Measurements from ENCODE around the gene TRIM28.
"Not testable (repeated sequence)": the region's sequence is repeated elsewhere in the genome, so short reads cannot be mapped to it uniquely, and the experiment has no call there.

Gene TRIM28

DNA sequence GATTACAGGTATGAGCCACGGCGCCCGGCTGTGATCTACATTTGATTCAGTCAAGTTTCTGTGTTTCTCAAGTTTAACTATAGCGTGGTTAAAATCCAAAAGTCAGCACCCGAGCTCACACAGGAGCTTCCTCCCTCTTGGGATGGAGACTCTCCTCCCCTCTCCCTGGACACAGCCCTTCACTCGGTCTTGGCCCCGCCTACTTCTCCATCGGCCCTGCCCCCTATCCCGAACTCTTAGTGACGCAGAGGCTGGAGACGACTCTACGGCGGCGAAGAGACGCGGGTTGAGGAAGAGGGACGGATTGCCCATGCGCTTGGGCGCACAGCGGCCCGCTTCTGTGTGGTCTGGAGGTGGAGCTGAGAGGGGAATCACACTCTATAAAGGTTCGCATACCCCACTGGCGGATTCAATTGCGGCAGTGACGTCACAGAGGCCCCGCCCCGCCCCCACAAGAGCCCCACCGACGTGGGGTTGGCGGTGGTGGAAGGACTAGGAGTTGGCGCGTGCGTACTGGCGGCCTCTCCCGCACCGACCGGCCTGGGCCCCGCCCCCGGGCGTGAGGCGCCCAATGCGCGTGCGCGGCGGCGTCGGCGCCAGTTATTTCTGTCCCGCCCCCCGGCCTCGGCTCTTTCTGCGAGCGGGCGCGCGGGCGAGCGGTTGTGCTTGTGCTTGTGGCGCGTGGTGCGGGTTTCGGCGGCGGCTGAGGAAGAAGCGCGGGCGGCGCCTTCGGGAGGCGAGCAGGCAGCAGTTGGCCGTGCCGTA, at the start of gene TRIM28:
TSS of gene TRIM28 (plus strand) at position 239 of the 765 bp plus-strand sequence. CDS start 694 bp downstream, outside the sequence.
- DNase-seq, result no peak

DNA sequence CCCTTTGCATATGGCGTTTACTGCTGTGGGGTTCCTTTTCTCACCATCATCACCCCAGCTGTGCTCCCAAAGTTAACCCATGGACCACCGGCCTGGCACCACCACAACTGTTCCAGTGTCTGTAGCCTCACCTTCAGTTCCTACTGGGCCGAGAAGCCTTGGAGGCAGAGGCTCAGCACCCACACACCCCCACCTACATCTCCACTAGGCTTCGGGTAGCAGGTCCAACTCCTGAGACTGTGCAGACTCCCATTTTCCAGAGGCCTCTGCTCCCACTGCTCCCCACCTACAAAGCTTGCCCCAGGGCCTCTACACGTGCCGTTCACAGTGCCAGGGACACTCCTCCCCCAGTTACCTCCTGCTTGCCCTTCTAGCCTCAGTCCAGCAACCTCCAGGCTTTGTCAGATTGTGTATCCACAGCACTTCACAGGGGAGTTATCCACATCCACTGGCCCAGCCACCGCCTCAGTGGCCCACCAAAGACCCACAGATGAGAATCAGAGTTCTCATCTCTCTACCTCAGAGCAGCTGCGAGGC, 46.2 kb upstream of the TRIM28 start:
- DNase-seq, result no peak

DNA sequence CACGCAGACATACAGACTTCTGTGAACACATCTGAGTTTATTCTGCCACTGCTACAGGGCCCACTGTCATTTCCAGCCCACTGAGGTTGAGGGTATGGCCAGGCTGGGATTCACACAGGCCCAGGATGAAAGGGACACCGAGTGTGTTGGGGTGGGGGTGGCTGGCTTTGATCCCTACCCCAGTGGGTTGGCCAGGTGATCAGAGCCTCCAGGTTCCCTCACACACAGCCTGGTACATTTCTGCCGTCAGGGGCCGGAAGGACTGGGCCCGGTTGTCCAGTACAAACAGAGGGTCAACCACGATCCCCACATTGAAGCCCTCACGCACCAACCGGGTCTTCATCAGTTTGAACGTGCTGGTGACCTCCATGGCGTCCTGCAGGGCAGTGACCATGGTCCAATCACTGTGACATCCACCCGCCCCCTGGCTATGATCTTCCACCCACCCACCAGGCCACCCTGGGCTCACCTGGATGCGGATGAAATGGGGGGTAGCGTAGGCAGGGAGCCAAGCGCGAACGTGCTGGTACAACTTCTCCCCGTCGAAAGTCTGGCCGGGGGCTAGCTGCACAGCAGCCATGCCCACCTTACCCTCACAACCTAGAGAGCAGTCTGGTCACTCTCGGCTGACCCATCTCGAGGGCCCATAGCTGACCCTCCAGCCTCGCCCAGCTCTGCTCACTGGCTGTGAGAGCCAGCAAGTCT, 45.4 kb upstream of the TRIM28 start:
- DNase-seq, result no peak

DNA sequence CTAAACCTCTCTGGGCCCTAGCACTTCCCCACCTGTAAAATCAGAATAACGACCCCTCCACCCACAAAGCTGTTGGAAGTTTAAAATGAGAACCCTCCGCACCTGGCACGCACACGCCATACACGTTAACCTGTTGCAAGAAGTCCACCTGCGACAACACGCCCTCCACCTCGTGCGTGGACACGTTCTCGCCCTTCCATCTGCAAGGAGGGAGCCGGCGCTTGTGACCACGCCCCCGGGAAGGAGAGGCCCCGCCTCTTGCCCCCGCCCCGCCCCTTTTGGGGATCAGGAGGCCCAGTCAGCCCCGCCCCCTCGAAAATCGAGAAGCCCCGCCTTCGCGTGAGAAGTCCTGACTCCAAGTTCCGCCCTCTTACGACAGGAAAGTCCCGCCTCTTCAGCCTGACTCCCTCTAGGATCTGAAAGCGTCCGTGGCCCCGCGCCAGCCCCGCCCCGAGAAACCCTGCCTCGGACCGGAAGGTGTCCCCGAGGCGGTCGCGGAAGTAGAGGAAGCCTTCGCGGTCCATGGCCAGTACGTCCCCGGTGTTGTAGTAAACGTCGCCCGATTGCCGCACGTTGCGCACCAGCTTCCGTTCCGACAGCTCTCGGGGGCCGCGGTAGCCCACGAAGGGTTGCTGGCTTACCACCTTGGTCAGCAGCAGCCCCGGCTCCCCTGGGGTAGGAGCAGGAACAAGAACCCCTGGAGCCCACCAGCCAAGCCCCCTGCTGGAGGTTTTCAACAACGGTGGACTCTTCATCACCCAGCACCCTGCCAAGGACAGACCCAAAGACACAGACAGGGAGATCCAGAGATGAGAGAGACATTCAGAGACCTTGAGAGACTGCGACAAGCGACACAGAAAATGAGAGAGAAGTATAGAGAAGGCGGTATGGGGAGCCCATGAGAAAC, 44.6 kb upstream of the TRIM28 start:
- DNase-seq, result peak; percentile 97 to 99

DNA sequence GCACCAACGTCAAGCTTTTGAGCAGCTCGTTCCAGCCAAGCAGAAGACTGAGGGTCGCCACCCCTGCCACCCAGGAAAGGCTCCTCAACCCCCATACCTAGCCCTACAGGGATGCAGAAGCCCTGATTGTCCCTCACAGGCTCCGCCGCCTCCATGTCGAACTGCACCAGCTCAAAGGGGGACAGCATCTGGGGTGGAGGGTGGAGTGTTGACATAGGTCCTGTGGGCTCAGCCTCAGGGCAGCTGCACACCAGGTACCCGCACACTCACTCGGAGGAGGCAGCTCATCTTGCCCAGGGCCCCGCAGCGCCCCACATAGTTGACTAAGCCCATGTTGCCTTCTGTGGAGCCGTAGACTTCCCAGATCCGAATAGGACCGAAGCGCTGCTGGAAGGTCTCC, 43.6 kb upstream of the TRIM28 start:
- no peak for DNase-seq

DNA sequence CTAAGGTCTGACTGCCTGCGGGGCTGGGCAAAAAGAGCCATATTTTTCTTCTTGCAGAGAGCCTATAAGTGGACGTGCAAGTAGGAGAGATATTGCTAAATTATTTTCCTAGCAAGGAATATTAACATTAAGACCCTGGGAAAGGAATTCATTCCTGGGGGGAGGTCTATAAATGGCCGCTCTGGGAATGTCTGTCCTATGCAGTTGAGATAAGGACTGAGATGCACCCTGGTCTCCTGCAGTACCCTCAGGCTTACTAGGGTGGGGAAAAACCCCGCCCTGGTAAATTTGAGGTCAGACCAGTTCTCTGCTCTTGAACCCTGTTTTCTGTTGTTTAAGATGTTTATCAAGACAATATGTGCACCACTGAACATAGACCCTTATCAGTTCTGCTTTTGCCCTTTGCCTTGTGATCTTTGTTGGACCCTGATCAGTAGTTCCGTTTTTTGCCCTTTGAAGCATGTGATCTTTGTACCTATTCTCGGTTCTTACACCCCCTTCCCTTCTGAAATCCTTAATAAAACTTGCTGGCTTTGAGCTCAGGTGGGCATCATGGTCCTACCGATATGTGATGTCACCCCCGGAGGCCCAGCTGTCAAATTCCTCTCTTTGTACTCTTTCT, 36.2 kb upstream of the TRIM28 start:
- not testable (repeated sequence) for DNase-seq

DNA sequence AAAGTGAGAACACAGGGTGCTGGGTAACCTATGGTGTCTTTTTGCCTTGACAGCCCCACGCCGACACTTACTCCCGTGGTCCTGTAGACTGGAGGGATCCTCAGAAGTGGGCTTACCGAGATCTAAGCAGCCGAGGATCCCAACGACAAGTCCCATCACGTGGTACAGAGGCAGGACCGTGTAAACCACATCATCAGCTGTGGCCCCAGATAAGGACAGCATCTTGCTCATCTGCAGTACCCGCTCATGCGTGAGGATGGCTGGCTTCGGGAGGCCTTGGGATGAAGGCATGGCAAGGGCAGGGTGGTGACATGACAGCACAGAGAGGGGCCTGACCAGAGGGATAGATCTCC, 34.2 kb upstream of the TRIM28 start:
- DNase-seq, result no peak

DNA sequence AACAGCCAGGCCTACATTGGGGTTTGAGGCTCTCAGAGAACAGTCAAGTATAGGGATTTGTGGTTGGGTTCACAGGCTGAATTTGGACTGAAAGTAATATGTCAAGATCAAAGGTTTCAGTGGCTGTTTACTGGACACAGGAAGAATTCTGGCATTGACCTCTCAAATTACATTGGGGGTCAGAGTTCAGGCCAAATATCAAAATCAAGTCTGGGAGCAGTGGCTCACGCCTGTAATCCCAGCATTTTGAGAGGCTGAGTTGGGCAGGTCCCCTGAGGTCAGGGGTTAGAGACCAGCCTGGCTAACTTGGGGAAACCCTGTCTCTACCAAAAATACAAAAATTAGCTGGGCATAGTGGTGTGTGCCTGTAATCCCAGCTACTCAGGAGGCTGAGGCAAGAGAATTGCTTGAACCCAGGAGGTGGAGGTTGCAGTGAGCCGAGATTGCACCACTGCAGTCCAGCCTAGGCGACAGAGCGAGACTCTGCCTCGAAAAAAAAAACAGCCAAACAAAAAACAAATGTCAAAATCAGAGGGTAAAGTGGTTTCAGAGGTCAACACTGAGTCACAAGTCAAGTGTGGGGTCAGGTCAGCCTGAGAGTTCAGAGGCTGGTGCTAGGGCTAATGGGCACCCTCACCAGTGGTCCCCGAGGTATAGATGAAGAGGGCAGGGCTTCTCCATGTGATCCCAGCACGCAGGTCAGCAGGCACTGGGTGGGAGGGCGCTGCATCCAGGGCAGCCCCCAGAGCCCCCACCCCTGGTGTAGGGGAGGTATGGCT, 33.6 kb upstream of the TRIM28 start:
- DNase-seq, result no peak

DNA sequence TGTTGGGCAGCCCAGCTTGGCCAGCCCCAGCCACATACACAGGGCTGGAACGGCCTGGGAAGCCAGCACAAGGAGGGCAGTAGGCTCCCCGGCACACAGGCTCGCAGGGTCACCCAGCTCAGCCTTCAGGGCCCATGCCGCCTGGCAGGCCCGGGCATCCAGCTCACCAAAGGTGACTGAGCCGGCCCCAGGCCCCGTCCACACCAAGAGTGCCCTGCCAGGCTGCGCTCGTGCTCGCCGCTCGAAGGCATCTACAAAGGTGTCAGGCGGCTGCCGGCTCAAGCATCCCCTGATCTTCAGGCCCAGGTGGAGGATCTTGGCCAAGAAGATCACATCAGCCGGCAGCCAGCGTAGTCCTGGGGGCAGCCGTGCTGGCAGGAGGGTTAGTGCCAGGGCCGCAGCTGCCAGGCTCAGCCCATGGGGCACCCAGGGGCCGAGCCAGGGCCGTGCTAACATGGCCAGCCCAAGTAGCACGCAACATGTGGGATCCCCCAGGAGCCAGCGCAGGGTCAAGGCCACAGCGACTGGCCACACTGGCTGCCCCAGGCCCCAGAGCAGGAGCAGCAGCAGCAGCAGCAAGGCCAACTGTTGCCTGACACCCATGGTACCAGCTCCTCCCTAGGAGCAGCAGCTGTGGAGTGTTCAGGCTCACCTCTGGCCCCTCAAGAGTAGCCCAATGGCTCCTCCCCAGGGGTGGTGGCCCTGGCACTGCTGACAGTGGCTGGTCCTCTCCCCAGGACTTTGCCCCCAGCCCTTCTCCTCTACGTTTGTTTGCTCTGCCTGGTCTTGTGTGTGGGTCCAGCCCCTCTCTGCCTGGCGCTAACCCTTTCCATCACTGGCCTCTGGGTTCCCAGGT, 32.3 kb upstream of the TRIM28 start, which contains the start of gene SLC27A5:
TSS of gene SLC27A5 (minus strand) at position 640 of the 856 bp plus-strand sequence. CDS start at position 603, 37 bp downstream.
- DNase-seq, result no peak

DNA sequence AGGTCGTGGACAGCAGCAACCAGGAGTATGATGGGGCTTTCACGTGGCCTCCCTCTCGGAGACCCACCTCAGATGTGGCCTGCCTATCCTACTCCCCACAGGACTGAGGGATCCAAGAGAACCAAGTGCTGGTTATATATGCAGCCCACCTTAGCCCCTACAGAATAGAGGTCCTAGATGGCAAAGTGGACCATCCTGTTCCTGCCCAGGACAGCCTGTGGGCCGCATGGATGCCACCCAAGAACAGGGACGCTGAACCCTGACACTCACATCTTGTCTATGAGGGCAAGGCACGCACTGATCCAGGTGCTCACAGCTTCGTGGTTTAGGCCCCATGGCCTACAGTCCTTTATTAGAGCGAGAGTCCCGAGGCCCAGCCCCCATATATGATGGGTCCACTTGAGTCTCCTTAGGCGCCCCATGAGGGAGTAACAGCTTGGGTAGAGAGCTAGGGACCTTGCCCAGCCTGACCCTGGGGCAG, 30.6 kb upstream of the TRIM28 start:
- DNase-seq, result no peak

DNA sequence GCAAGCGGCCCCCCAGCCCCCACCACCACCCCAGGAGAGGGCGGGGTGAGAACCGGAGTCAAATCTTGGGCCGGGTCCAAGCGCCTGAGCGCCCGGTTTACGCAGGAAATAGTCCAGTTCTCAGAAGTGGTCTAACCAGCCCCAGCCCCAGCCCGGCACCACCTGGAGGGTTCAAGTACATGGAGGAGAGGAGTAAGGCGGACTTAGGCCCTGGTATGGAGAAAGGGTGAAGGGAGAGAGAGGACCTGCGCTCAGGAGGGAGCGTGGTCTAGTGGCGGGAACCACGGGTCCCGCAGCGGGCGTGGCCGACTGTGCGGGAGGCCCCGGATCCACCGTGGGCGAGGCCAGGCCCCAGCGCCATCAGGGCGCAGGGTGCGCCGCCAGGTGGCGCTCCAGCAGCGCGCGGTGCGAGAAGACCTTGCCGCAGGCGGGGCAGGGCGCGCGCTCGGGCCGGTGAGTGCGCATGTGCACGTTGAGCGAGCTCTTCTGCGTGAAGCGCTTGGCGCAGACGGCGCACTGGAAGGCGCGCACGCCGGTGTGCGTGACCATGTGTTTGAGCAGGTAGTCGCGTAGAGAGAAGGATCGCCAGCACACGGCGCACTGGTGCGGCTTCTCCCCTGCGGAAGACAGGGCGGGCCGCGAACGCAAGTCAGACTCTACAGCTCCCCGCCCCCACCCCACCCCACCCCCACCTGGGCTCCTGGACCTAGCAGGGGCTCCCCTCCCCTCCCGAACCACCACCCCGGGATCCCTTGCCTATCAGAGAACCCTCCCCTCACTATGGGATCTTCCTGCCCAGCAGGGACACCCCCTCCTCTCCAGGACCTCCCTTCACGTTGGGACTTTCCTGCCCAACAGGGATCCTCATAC, 29.9 kb upstream of the TRIM28 start:
- DNase-seq, result peak; percentile 66 to 93

DNA sequence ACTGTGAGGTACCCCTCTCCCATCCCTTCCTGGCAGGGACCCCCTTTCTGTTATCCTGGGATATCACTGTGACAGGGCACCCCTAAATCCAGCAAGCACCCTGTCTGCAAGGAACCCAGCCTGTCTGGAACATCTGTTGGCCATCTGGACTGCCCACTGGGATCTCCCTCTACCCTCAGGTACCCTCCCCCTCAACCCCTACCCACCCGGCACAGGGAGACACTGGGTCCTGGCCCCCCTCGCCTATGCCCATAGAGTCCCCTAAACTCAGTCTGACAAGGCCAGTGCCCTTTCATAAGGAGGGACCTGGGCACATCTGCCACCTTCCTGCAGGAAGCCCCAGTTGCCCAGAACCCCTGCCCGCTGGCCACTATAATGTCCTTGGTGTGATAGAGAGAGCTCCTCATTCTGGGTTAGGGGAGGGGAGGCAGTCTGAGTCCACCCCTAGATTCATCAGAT, 29.3 kb upstream of the TRIM28 start:
- DNase-seq, result no peak

DNA sequence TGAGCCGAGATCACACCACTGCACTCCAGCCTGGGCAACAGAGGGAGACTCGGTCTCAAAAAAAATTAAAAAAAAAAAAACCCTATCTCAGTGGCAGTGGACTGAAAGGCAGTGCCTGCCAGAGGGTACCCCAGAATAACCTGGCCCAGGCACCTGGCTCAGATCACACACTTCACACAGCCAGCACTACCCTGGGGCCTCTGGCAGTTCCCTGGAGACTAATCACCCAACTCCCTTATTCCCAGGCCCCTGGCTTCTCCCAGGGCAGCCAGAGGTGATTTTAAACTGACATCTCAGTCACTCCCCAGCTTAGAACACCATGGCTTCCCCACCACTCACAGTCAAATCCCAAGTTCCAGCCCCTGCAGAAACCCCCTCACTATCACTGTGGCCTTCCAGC, 28.6 kb upstream of the TRIM28 start:
- DNase-seq, result no peak

DNA sequence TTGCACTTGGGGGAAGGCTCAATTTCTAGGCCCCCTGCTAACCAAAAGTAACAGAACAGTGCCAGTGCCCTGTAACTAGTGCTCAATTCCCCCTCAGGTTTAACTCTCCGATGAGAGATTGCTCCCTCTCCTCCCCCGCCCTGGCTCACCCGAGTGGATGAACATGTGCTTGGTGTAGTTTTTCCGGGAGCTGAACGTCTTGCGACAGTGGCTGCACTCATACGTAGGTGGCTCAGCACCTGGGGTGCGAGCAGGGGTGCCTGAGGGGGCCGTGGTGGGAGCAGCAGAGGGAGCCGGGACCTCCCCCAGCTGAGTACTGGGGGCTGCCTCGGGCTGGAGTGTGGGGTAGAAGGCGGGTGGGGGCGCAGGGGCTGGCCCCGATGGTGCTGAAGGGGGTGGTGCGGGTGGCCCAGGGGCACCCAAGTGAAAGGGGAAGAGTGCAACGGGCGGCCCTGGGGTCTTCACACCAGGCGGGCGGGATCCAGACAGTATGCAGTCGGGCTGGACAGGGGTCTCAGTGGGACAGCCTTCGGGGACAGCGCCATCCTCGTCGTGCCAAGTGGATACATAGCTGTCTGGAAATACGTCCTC, 27.5 kb upstream of the TRIM28 start:
- DNase-seq, result no peak

DNA sequence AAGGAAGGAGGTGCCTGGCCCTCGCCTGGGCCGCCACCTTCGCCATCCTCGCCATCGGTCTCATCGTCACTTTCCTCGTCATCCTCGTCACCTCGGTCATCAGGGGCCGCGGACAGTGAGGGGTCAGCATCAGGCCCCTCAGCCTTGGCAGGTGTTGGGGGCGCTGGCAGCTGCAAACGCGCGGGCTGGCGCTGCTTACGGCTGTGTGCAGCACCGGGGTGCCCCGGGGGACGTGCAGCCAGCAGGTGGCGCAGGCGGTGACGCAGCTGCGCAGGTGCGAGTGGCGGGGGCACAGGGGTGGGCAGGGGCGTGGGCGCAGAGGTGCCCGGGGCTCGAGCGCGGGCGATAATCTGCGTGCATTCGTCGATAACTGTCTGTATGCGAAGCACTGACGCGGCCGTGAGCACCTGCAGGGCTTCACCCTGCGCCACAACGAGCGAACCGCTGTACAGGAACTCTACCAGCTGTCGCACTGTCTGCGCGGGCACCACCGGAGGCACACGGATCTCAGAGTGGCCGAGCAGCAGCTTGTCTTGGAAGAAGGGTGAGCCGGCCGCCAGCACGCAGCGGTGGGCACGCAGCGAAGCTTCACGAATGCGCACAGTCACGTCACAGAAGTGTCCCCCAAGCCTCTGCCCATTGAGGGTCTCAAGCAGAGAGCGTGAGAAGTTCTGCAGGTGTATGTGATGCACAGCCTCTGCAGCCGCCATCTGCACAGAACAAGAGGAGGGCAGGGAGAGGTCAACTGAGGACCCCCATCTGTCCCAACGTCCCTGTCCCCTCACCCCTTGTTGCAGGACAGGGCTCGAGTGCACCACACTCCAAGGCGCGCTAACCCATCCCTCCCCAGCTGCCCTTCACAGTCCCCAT, 26.7 kb upstream of the TRIM28 start:
- DNase-seq, result no peak

DNA sequence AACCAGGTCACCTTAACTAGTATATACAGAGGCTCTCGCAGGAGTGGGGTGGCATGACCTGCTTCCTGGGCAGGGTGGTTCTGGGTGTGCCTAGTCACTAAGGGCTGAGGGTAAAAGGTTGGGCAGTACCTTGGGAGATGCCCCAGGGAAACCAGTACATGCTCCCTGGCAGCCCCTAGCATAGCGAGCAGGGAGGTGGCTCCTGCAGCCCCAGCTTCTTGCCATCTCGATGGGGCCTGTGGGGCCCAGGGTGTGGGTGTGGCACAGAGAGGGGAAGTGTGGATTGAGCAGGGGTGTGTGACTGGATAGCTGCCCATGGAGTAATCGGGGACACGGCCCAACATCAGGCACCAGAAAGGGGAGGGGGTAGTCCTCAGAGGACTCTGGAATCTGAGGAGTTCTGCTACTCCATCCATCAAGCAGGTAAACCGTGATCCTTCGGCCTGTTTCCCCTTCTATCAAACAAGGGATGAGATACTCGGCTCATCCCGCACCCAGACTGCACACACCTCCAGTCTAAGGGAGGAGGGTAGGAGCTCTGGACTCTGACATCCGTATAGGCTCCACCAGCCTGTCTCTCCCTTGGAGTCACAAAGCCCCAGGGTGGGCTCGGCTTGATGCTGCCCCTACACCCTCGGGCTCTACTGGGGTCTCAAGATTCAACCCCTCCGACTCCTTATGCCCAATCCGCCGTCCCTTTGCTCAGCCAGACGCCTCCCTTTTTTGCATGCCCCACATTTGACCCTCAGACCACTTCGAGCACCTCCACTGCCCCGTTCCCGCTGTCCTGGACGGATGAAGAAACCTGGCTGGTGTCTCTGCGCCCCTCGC, 25.4 kb upstream of the TRIM28 start:
- no peak for DNase-seq

DNA sequence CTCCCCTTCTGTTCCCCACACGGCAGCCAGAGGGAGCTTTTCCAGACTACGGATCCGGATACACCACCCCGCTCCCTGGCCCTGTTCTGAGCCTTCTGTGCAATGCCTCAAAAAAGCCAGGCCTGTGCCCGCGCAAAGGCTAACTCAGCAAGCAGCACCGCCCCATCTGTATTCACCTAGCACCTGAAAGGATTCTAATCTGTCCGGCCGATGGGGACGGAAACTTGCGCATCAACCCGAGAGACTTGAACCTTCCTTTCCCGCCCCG, 24.8 kb upstream of the TRIM28 start:
- peak; percentile 46 to 68 for DNase-seq

Measured in NCI-H446 (cell line).